GM12892 (cell line): ENCODE results near the gene AP3B2.

Source experiments
- POLR2A ChIP-seq: IDR thresholded peaks from 2 replicates; pipeline ENCODE4 v1.6.1; 2011; ENCODE audit warnings: low read depth, low read length, control low read depth
- TAF1 ChIP-seq: IDR thresholded peaks from 2 replicates; pipeline ENCODE4 v1.6.1; 2011; ENCODE audit warnings: low read depth, mild to moderate bottlenecking, control low read depth, low read length, borderline replicate concordance

DNA sequence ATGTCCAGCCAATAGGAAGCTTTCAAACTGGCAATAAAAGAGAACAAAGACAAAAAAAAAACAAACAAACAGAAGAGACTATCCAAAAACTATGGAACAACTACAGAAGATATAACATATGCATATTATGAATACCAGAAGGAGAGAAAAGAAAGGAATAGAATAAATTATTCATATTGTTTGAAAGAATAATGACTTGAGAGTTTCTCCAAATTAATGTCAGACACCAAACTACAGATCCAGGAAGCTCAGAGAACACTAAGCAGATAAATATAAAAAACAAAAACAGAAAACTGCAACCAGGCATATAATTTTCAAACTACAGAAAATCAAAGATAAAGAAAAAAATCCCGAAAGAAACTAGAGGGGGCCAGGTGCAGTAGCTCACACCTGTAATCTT, 34.1 kb upstream of the AP3B2 start:
- TF ChIP-seq TAF1, result no peak
- no peak for TF ChIP-seq POLR2A
